HG02678 (cell line): ENCODE measurements around the gene STK40.

Experiments used
- ATAC-seq: cut with Tn5 transposase; IDR thresholded peaks from one replicate; pipeline ENCODE4 v1.9.1; 2021; ENCODE audit warnings: mild to moderate bottlenecking, moderate library complexity; ENCODE audit not compliant: unreplicated experiment

Gene STK40

DNA sequence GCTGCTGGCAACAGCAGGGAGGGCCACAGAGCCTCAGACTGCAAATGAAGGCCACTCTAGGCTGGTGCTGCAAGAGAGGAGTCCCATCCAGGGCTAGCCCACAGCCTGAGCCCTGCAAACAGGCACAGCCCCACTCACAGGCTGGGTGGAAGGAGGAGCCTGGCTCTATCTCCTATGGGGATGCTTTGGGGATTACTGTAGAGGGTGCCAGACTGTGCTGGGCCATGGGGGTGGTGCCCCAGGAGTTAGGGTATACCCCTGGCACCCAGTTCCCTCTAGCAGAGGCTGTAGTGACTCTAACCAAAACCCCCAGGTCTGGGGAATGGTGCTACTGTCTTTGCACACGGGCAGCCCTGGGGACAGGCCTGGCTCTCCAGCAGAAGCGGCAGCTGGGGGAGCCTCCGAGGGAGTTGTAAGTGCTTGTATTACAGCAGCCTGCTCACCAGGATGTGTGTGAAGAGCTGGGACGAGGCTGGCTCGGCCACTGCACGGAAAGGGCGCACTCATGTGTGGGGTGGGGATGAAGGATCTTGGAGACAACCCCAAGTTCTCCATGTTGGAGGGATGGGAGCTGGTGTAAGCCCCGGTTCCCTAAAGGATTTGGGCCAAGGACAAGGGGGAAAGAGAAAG is 38.9 kb downstream of the STK40 start:
- no peak for ATAC-seq

GRCh38 chr1:36345353-36345752 is 40.4 kb downstream of the STK40 start:
- no peak for ATAC-seq

DNA sequence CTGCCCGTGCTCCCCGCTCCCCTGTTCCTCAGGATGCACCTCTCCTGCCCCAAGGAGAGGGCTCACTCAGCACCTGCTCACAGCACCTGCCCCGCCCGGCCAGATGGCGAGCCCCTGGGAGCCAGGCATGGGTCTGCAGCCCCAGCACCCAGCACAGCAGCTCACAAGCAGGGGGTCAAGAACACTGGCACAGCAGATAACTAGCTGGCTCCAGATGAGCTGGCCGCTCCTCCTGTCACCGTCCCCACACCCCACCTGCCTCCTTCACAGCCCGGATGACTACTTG is 41.4 kb downstream of the STK40 start:
- ATAC-seq = no peak

- no peak for ATAC-seq
Observed at GRCh38 chr1:36343651-36344394, 41.9 kb downstream of the STK40 start.

DNA sequence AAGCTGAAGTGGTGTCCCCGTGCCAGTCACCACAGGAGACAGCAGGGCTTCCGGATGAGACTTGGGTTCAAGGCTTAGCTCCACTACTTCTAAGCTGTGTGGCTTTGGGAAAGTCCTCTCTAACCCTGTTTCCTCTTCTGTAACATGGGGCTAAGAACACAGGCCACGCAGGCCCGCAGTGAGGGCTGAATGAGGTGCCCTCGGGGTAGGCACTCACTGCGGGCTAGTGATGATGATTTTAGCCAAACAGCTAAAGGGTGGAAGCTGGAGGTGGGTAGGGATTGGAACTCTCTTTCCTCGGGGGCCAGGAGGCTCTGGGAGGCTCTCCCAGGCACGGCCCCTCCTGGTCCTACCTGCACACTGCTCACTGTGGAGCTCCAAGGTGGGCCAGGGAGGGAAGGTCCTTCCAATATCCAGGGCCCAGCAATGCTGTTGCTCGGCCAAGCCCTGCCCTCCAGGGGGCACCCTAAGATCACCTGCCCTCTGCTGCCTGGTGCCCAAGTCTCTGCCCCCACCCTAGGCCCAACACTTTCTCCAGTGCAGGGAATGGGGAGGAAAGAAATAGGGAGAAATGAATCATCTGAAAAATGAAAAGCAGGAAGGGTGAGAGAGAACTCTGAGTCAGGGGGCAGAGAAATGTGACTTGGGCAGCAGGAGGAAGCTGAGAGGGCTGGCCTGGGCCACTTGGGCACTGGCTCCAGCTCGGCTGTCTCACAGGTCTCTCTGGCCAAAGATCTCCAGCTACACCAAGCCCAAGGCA is 43.1 kb downstream of the STK40 start:
- ATAC-seq = no peak

GRCh38 chr1:36341626-36342320 is 44.0 kb downstream of the STK40 start:
- ATAC-seq = no peak

DNA sequence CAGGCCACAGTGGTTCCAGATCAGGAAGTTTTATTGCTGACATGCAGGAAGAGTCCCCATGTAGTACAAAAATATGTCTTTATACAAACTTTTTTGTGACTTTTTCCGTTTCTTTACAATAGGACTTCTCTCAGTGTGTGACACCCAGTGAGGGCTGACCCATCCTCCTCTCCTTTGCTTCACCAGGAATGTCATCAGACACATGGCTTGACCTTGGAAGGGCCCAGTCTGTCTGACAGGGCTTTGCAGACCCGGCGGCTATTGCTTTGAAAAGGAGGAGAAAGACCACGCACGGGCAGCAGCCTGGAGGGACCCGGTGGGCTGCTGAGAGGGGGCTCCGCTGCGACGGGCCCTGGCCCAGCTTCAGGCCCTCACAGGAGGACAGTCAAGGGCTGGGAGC is 46.1 kb downstream of the STK40 start:
- ATAC-seq = no peak

DNA sequence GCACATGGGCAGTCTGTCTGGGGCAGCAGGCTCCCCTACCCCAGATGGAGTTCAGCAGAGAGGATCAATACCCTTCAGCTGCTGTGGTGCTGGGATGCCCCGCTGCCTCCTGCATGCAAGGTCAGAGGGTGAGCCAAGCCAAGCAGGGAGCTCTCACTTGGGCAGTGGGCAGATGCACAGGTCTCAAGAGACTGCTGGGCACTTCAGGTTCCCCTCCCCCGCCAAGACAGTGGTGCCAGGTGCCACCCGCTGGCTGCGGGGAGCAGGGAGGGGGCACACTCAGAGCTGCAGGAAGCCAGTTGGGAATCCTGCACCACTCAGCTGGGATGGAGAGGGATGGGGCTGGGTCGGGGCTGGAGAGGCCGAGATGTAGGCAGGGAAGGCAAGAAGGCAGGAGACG is 46.5 kb downstream of the STK40 start:
- ATAC-seq = no peak

- ATAC-seq = no peak
Observed at GRCh38 chr1:36337830-36338229, 47.9 kb downstream of the STK40 start.

GRCh38 chr1:36330940-36331339 is 54.8 kb downstream of the STK40 start:
- no peak for ATAC-seq

GRCh38 chr1:36329817-36330216 is 55.9 kb downstream of the STK40 start:
- ATAC-seq = no peak

DNA sequence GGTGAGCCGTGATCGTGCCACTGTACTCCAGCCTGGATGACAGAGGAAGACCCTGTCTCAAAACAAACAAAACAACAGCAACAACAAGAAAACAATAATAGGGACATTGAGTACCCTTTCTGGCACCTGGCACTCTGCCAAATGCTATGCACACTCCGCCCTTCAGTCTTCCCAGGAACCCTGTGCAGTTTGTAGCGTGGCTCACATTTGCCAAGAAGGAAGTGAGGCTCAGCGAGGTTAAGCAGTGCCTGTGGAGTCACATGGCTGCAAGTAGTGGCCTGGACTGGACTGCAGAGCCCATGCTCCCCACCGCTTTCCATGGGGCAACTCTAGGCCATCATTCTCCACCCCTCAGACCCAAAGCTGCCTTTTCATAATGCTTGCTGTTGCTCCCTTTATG is 57.0 kb downstream of the STK40 start:
- no peak for ATAC-seq

DNA sequence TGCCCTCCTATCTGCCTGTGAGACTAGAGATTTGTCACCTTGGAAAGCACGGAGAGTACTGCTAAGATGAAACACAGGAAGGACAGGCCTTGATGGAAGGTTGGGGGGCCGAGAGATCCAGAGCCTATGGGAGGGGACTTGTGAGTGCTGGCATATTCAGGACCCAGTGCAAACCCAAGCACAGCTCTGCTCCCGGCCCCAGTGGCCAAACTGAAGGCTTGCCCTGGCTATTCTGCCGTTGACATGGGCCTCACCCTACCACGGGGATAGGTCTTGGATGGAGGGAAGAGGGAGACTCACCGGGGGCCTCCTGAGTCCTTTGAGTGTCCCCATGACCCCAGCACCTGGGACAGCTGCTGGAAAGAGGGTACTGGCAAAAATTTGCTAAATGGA is 57.6 kb downstream of the STK40 start:
- no peak for ATAC-seq

GRCh38 chr1:36327421-36328087 is 58.2 kb downstream of the STK40 start:
- ATAC-seq = no peak

GRCh38 chr1:36326499-36326898 is 59.2 kb downstream of the STK40 start:
- no peak for ATAC-seq

DNA sequence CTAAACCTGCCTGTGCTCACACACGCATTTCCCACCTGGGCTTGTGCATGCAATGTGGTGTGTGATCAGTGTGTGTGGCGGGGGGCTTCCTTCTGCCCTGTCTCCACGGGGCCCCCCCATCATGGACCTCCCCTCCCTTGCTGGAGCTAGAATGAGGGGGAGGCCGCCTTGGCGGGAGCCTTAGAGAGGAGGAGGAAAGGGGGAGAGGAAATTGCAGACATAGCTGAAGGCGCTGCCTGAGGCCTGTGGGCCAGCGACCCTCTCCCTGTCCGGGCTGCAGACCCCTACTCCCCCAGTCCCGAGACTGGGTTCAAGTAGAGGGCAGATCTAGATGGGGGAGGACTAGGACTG is 61.4 kb downstream of the STK40 start:
- no peak for ATAC-seq

GRCh38 chr1:36323636-36324352 is 61.9 kb downstream of the STK40 start, which contains the start of gene EVA1B:
TSS of gene EVA1B (minus strand) at chr1:36323645. CDS start at chr1:36323037, 608 bp downstream.
- ATAC-seq = no peak

DNA sequence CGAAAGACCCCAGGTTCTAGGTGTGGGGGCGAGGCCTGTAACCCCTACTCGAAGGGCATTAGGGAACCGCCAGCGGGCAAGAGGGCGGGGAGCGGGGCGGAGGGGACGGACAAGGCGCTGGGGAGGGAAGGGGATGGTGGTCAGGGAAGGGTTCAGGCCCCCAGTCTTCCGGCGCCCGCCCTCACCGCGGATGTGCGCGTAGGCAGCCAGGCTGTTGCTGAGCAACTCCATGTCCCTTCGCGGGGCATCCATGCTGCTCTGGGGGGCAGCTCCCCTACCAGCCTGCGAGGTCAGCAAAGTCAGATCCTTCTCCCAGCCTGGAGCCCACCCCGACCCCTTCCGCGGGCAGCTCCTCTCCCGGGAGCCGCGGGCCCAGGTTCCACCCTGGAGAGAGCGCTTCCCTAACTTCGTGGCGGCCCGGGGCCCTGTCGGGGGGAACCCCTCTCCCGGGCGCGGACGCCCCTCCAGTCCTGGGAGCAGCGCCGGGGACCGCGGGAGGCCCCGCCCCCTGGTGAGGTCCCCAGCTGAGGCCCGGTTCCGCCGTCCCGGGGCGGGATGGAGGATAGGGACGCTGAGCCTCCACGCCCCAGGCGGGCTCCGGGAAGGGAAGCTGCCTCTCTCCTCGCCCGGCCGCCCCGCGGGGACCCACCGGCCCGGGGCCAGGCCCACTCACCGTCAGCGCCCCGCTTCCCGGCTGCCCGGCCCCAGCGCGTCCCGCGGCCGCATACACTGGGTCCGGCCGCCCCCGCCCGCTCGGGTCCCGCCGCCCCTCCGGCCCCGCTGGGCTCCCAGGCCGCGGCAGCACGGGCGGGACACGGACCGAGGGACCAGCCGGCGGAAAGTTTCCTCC is 62.7 kb downstream of the STK40 start:
- no peak for ATAC-seq

DNA sequence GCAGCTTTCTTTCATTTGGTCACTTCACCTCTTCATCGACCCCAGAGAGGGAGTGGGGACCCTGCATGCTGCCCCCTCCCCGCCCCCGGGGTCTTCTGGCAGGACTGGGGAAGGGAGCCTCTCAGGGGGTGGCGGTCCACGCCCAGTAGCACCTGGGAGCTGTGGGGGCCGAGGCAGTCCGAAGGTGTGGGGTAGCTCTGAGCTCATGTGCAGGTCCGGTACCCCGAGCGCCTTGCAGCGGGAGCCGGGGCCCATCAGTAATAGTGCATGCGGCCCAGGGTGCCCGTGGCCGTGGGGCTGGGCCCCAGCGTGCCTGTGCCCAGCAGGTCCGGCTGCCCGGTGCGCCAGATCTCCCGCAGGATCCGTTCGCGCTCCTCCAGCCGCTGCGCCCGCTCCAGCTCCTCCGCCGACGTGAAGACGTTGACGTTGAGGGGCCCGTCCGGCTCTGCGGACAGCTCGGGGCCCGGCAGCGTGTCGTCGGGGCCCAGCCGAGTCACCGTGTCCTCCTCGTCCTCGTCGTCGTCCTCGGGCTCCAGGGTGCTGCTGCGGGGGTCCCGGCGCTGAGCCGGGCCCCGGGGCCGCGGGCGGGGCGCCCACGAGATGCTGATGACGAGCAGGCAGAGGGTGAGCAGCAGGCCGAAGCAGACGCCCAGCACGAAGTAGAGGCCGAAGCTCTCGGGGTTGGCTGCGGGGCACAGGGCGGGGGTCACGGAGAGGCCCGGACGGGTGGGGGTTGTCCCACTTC is 63.5 kb downstream of the STK40 start:
- no peak for ATAC-seq
